HCT116 (cell line): ENCODE results near the gene RETREG1. TPM values are rescaled to one million over a fixed set of nuclear protein-coding genes. Genes with fewer than 3 reads are reported as not detected.

Experiments used
- ATAC-seq: fragments of 200-7000 bp; cut with Tn5 transposase; 2 replicates; pipeline ENCODE4 v1.9.1; 2020; ENCODE audit warnings: mild to moderate bottlenecking, moderate library complexity
- BruUV-seq: library from RNA; stranded (reverse); fragments of 400-500 nt; replicated peaks from 2 replicates; lab custom pipeline; 2021; lab: Mats Ljungman, UMichigan
- CTCF ChIA-PET: fragments of 300-600 bp; sonication (Branson Sonifier 250); formaldehyde crosslinking; loops from one replicate; lab custom pipeline; 2021; ENCODE audit warnings: antibody characterized with exemption; lab: Charles Lee
- POLR2A ChIA-PET: fragments of 300-600, 350-600 bp; sonication (Branson Sonifier 250); formaldehyde crosslinking; loops from one replicate; lab custom pipeline; 2021; ENCODE audit warnings: antibody characterized with exemption; lab: Charles Lee
- RAD21 ChIA-PET, 2 experiments: fragments of 300-600 bp; sonication (Branson Sonifier 250); formaldehyde crosslinking; loops; one replicate each; lab custom pipeline; 2023; ENCODE audit warnings: low total read pairs in 2 of 2; ENCODE audit not compliant: uncharacterized antibody in 2 of 2, unreplicated experiment in 2 of 2, low non-redundant PET in 1 of 2; lab: Charles Lee
- DNase-seq: peaks from one replicate; pipeline ENCODE4 v3.0.0-alpha.2; 2010; ENCODE audit warnings: low read depth, low spot score
- H2AFZ ChIP-seq: fragments of 200-600 bp; shearing (Covaris generic), sonication (generic); 2 replicates; pipeline ENCODE4 v1.6.1; 2017; ENCODE audit warnings: low read depth, mixed run types, mixed read lengths, antibody characterized with exemption, low read length; ENCODE audit not compliant: poor library complexity, severe bottlenecking
- H3K27ac ChIP-seq: 2 replicates; pipeline ENCODE4 v1.5.1; 2012; ENCODE audit warnings: low read depth, low read length
- H3K27me3 ChIP-seq: fragments of 200-600 bp; sonication (generic); 2 replicates; pipeline ENCODE4 v1.6.1; 2016; ENCODE audit warnings: mixed run types, low read length, mixed read lengths; ENCODE audit not compliant: insufficient read depth
- H3K36me3 ChIP-seq, 2 experiments: fragments of 200-500 bp in 1 of 2; fragments of 200-600 bp in 1 of 2; sonication (Bioruptor generic) in 1 of 2; sonication (generic) in 1 of 2; 2 replicates each; pipeline versions ENCODE4 v1.5.1 to v1.6.1; 2014 to 2016; ENCODE audit warnings: low read length in 2 of 2, inconsistent platforms in 1 of 2, mixed read lengths in 1 of 2, mixed run types in 1 of 2; ENCODE audit not compliant: insufficient read depth in 2 of 2, control insufficient read depth in 1 of 2
- H3K4me1 ChIP-seq, 2 experiments: fragments of 200-600 bp in 1 of 2; sonication (generic) in 1 of 2; 2 replicates each; pipeline versions ENCODE4 v1.5.1 to v1.6.1; 2012 to 2017; ENCODE audit warnings: low read length in 2 of 2, inconsistent platforms in 1 of 2, mild to moderate bottlenecking in 1 of 2, mixed read lengths in 1 of 2, mixed run types in 1 of 2, moderate library complexity in 1 of 2; ENCODE audit not compliant: insufficient read depth in 2 of 2, control insufficient read depth in 1 of 2
- H3K4me2 ChIP-seq: fragments of 200-600 bp; sonication (generic); 2 replicates; pipeline ENCODE4 v1.6.1; 2017; ENCODE audit warnings: mixed run types, low read length, mixed read lengths
- H3K4me3 ChIP-seq, 2 experiments: fragments of 200-600 bp in 1 of 2; sonication (generic) in 1 of 2; replicated peaks in 1 of 2; 2 replicates each; pipeline ENCODE4 v1.5.1; 2011 to 2016; ENCODE audit warnings: low read length in 2 of 2, control low read depth in 1 of 2, low read depth in 1 of 2, mild to moderate bottlenecking in 1 of 2, mixed read lengths in 1 of 2, mixed run types in 1 of 2
- H3K79me2 ChIP-seq: fragments of 200-600 bp; sonication (generic); 2 replicates; pipeline ENCODE4 v1.6.1; 2017; ENCODE audit warnings: mild to moderate bottlenecking, mixed run types, low read length, moderate library complexity, mixed read lengths; ENCODE audit not compliant: insufficient read depth
- H3K9ac ChIP-seq: fragments of 200-600 bp; sonication (generic); 2 replicates; pipeline ENCODE4 v1.6.1; 2016; ENCODE audit warnings: low read length, mixed read lengths
- H3K9me2 ChIP-seq: fragments of 200-600 bp; sonication (generic), shearing (Covaris generic); 2 replicates; pipeline ENCODE4 v1.6.1; 2017; ENCODE audit warnings: mixed run types, mild to moderate bottlenecking, moderate library complexity; ENCODE audit not compliant: insufficient read depth
- H3K9me3 ChIP-seq, 2 experiments: fragments of 200-500 bp in 1 of 2; fragments of 200-600 bp in 1 of 2; sonication (Bioruptor generic) in 1 of 2; sonication (generic) in 1 of 2; 2 replicates each; pipeline ENCODE4 v1.6.1; 2014 to 2017; ENCODE audit warnings: low read length in 2 of 2, mixed read lengths in 2 of 2, inconsistent platforms in 1 of 2, low read depth in 1 of 2, mild to moderate bottlenecking in 1 of 2, mixed run types in 1 of 2, moderate library complexity in 1 of 2; ENCODE audit not compliant: control insufficient read depth in 1 of 2, insufficient read depth in 1 of 2
- H4K20me1 ChIP-seq: fragments of 200-600 bp; sonication (generic), shearing (Covaris generic); 2 replicates; pipeline ENCODE4 v1.6.1; 2017; ENCODE audit warnings: mixed run types, mild to moderate bottlenecking, moderate library complexity; ENCODE audit not compliant: insufficient read depth
- ATF3 ChIP-seq: IDR thresholded peaks from 2 replicates; pipeline ENCODE4 v1.6.1; 2012
- CBX3 ChIP-seq: IDR thresholded peaks from 2 replicates; pipeline ENCODE4 v1.6.1; 2012; ENCODE audit warnings: low read depth
- CEBPB ChIP-seq: IDR thresholded peaks from 2 replicates; pipeline ENCODE4 v1.6.1; 2012; ENCODE audit warnings: low read depth
- CTCF ChIP-seq, 3 experiments: fragments of 200-600 bp in 1 of 3; sonication (generic) in 1 of 3; IDR thresholded peaks in 2 of 3; conservative IDR thresholded peaks in 1 of 3; 2 replicates each; pipeline ENCODE4 v1.5.1; 2012 to 2017; ENCODE audit warnings: low read depth in 2 of 3, low read length in 2 of 3, antibody characterized with exemption in 1 of 3, borderline replicate concordance in 1 of 3, control low read depth in 1 of 3, mild to moderate bottlenecking in 1 of 3, mixed read lengths in 1 of 3, mixed run types in 1 of 3, moderate library complexity in 1 of 3; ENCODE audit not compliant: insufficient read depth in 1 of 3
- EGR1 ChIP-seq: IDR thresholded peaks from 2 replicates; pipeline ENCODE4 v1.6.1; 2012; ENCODE audit warnings: low read depth
- EZH2 ChIP-seq: fragments of 200-600 bp; sonication (generic); IDR thresholded peaks from 2 replicates; pipeline ENCODE4 v1.6.1; 2017; ENCODE audit warnings: antibody characterized with exemption, mixed run types
- MAX ChIP-seq: IDR thresholded peaks from 2 replicates; pipeline ENCODE4 v1.6.1; 2012
- POLR2AphosphoS5 ChIP-seq: IDR thresholded peaks from 2 replicates; pipeline ENCODE4 v1.6.1; 2011; ENCODE audit warnings: mild to moderate bottlenecking, low read depth, low read length, moderate library complexity
- RAD21 ChIP-seq: IDR thresholded peaks from 2 replicates; pipeline ENCODE4 v1.6.1; 2012; ENCODE audit warnings: low read depth, mild to moderate bottlenecking
- SIN3A ChIP-seq: IDR thresholded peaks from 2 replicates; pipeline ENCODE4 v1.6.1; 2012; ENCODE audit warnings: low read depth
- SRF ChIP-seq: IDR thresholded peaks from 2 replicates; pipeline ENCODE4 v1.6.1; 2012; ENCODE audit warnings: low read depth
- TCF7L2 ChIP-seq: IDR thresholded peaks from 2 replicates; pipeline ENCODE4 v1.7.0; 2011; ENCODE audit warnings: borderline replicate concordance, inconsistent platforms; ENCODE audit not compliant: insufficient read depth, insufficient read length; ENCODE audit errors: extremely low read depth
- ZFX ChIP-seq: fragments of 450-650 bp; IDR thresholded peaks from 2 replicates; pipeline ENCODE4 v1.6.1; 2017
- ZNF274 ChIP-seq: fragments of 200-500 bp; sonication (Bioruptor generic); IDR thresholded peaks from 2 replicates; pipeline ENCODE4 v1.6.1; 2014; ENCODE audit warnings: mild to moderate bottlenecking, low read depth, low read length, inconsistent platforms
- intact Hi-C: fragments of 100-400 bp; cut with micrococcal nuclease; formaldehyde crosslinking; loops from 2 replicates; pipeline ENCODE4 v1.10.0; 2022
- total RNA-seq: library from RNA; stranded (reverse); gene quantifications from one replicate; pipeline ENCODE4 v1.2.1, GENCODE V29; 2021; ENCODE audit not compliant: unreplicated experiment

Gene RETREG1
- total RNA-seq, 1 experiment from 2014 or later = 6.0 TPM

GRCh38 chr5:16465544-16466432 lies 151.0 kb downstream of the RETREG1 start, which contains the start of gene ZNF622 (continued):
- TF ChIP-seq ATF3 = no peak
- peak; percentile 95 for TF ChIP-seq SIN3A
- TF ChIP-seq CBX3 = no peak
- TF ChIP-seq EZH2 = no peak

GRCh38 chr5:16464664-16465543 lies 151.9 kb downstream of the RETREG1 start:
- Histone ChIP-seq H3K4me1 (peaks cover 13 to 25% of the 10 kb centered on the region in 2 experiments), H3K4me3 (peak overlapping the region; percentile 94 to 95), H3K4me2 (peak overlapping the region; percentile 89), H3K79me2 (peaks cover 75% of the 10 kb centered on the region), H3K27me3 (no peaks in the 10 kb centered on the region), H3K27ac (peak overlapping the region; percentile 60), H2AFZ (no peak overlapping the region), H3K9me3 (no peaks in the 10 kb centered on the region), H4K20me1 (no peaks in the 10 kb centered on the region), H3K9me2 (no peaks in the 10 kb centered on the region), H3K36me3 (peaks cover 30 to 38% of the 10 kb centered on the region in 2 experiments; a peak in 3 of 4 replicates), H3K9ac (peak overlapping the region; percentile 87)
- RAD21 ChIA-PET = no interaction called here
- no peak for TF ChIP-seq EGR1
- no peak for TF ChIP-seq ZFX
- TF ChIP-seq ATF3 = no peak
- no peak for TF ChIP-seq CEBPB
- no peak for TF ChIP-seq CTCF (IDR thresholded peaks at IDR 0.05 in 2 of 3, conservative IDR thresholded peaks at IDR 0.05 in 1 of 3; ENCODE audit: borderline replicate concordance in 1 of 3, insufficient read depth in 1 of 3, low read depth in 2 of 3, low read length in 2 of 3)
- no peak for TF ChIP-seq SRF
- no peak for TF ChIP-seq RAD21
- TF ChIP-seq TCF7L2 = no peak
- TF ChIP-seq ZNF274 = no peak
- TF ChIP-seq MAX = no peak
- no peak for TF ChIP-seq POLR2AphosphoS5
- DNase-seq (no peak), ATAC-seq (peak; percentile 17)
- intact Hi-C loops = no loop called here
- CTCF ChIA-PET = interaction anchor here (1.2 kb wide), 1 partner anchor 8 kb away, joined by 3 read pairs; no protein-coding TSS in a partner anchor
- POLR2A ChIA-PET = no interaction called here
- TSS peak; percentile 73 for BruUV-seq
